T-helper 2 cell treated with Interferon-gamma antibody and Interleukin-4, amounts not matched to agents 5 μg/mL and 100 μg/mL, for 36 hours (primary cell): ENCODE measurements around the gene ZNF91.
"Not testable (repeated sequence)": the region's sequence is repeated elsewhere in the genome, so short reads cannot be mapped to it uniquely, and the experiment has no call there.

Experiments
- DNase-seq: peaks from one replicate; pipeline ENCODE4 v3.0.0; 2021; ENCODE audit warnings: low spot score
- H3K27ac Mint-ChIP-seq: one replicate; pipeline ENCODE4 v1.8.0; 2021; ENCODE audit warnings: mild to moderate bottlenecking, mixed read lengths
- H3K27me3 Mint-ChIP-seq: one replicate; pipeline ENCODE4 v1.8.0; 2021; ENCODE audit warnings: low read depth, mixed read lengths
- H3K36me3 Mint-ChIP-seq: one replicate; pipeline ENCODE4 v1.8.0; 2021; ENCODE audit warnings: low read depth, mixed read lengths
- H3K4me1 Mint-ChIP-seq: one replicate; pipeline ENCODE4 v1.8.0; 2021; ENCODE audit warnings: low read depth, mixed read lengths
- H3K4me3 Mint-ChIP-seq: one replicate; pipeline ENCODE4 v1.8.0; 2022; ENCODE audit warnings: mild to moderate bottlenecking, moderate library complexity, mixed read lengths
- H3K9me3 Mint-ChIP-seq: one replicate; pipeline ENCODE4 v1.8.0; 2021; ENCODE audit warnings: mixed read lengths

Gene ZNF91

DNA sequence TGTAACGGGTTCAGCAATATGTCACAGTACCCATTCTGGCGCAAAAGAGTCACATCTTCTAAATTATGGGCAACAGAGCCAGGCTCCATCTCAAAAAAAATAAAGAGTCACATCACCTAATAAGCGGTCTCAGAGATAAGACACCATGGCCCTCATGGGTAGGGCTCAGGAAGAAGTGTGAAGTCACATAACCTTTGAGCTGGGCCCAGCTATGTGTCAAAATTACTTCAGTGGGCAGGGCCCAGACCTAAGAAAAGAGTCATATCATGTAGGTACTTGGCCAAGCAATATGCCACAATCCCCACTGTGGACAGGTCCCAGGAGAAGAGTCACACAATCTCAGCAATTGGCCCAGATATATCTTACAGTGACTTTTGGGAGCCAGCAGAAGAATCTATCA lies 11.4 kb upstream of the ZNF91 start:
- H3K36me3 Mint-ChIP-seq = peaks cover 1% of the 10 kb centered on the region
- no peak for DNase-seq
- no peaks in the 10 kb centered on the region for H3K27me3 Mint-ChIP-seq
- peaks cover 63% of the 10 kb centered on the region for H3K9me3 Mint-ChIP-seq
- no peak overlapping the region for H3K4me3 Mint-ChIP-seq
- H3K4me1 Mint-ChIP-seq = no peaks in the 10 kb centered on the region
- no peak overlapping the region for H3K27ac Mint-ChIP-seq

DNA sequence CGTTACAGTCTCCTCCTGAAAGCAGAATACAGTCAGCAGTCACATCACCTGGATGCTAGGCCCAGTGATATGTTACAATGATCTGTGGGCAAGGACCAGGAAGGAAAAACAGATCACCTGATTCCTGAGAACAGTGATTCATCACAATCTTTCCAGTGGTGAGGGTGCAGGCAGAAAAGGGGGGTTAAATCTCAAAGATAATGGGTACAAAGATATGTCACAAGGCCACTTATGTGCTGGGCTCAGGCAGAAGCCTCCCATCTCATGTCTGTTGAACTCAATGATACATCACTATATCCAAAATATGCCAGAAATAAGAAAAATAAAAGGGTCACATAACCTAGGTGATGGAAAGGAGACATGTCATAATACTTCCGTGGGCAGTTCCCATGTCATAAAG lies 10.8 kb upstream of the ZNF91 start:
- no peak for DNase-seq
- H3K4me3 Mint-ChIP-seq = no peak overlapping the region
- peaks cover 64% of the 10 kb centered on the region for H3K9me3 Mint-ChIP-seq
- H3K36me3 Mint-ChIP-seq = peaks cover 1% of the 10 kb centered on the region
- H3K27ac Mint-ChIP-seq = no peak overlapping the region
- no peaks in the 10 kb centered on the region for H3K27me3 Mint-ChIP-seq
- no peaks in the 10 kb centered on the region for H3K4me1 Mint-ChIP-seq

DNA sequence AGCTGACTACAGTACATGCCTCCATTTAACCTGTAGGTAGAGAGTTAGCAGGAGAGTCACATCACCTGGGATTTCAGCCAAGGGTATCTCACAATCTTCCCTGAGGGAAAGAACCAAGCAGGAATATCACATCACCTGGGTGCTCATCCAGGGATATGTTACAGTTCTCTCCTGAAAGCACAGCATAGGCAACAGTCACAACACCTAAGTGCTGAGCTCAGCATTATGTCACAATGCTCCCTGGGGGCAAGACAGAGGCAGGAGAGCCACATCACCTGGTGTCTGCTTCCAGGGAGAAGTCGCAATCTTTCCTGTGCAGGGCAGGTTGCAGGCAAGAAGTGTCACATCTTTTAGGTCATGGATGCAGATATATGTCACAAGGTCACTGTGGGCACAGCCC lies 9.4 kb upstream of the ZNF91 start:
- Mint-ChIP-seq H3K36me3 (peaks cover 1% of the 10 kb centered on the region), H3K4me3 (no peak overlapping the region), H3K9me3 (peaks cover 70% of the 10 kb centered on the region), H3K4me1 (no peaks in the 10 kb centered on the region), H3K27ac (no peak overlapping the region), H3K27me3 (no peaks in the 10 kb centered on the region)
- DNase-seq = no peak

DNA sequence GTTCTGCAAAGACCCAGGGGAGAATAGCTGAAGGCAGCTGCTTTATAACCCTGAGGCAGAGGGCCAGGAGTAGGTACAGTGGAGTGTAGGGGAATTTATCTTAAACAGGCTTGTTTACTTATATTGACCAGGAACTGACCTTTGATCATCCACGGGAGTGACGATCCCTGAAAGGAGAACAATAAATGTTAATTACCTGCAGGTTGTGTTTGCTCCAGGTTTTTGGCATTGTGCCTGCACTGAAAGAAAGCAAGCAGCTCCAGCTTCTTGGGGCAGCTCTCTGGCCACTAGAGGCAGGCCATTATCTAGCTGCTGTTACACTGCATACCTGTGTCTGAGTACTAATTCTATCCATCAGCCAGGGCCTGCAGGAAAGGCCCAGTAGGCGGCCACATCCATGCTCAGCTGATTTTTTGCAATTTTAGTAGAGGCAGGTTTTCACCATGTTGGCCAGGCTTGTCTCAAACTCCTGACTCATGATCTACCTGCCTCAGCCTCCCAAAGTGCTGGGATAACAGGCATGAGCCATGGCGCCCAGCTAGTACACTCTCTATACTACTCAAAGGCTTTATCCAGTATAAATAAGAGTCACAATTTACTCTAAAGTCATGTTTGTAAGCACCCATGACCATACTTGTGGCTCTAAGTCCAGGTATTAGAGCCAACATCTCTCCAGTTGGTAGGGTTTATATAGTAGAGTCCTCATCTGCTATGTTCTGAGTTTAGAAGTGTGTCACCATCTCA lies 8.5 kb upstream of the ZNF91 start:
- Mint-ChIP-seq H3K36me3 (peaks cover 1% of the 10 kb centered on the region), H3K27me3 (no peaks in the 10 kb centered on the region), H3K4me3 (no peak overlapping the region), H3K27ac (no peak overlapping the region), H3K4me1 (no peaks in the 10 kb centered on the region), H3K9me3 (peaks cover 73% of the 10 kb centered on the region)
- no peak for DNase-seq

DNA sequence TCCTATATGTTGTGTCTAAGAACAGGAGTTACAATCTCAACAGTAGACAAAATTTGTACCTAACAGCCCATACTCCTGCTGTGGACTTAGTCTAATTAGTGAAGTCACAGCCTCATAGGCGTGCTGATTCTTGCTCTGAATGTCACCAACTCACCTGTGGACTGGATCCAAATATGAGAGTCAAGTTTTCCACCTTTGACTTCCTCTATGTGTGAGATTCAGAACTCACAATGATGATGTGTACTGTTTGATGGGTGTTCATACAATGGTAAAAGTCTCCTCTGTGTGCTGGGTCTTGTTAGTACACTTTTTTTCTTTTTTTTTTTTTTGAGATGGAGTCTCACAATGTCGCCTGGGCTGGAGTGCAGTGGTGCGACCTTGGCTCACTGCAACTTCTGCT lies 7.8 kb upstream of the ZNF91 start:
- Mint-ChIP-seq H3K4me3 (no peak overlapping the region), H3K27me3 (no peaks in the 10 kb centered on the region), H3K4me1 (no peaks in the 10 kb centered on the region), H3K27ac (no peak overlapping the region), H3K36me3 (no peaks in the 10 kb centered on the region), H3K9me3 (peaks cover 72% of the 10 kb centered on the region)
- no peak for DNase-seq

DNA sequence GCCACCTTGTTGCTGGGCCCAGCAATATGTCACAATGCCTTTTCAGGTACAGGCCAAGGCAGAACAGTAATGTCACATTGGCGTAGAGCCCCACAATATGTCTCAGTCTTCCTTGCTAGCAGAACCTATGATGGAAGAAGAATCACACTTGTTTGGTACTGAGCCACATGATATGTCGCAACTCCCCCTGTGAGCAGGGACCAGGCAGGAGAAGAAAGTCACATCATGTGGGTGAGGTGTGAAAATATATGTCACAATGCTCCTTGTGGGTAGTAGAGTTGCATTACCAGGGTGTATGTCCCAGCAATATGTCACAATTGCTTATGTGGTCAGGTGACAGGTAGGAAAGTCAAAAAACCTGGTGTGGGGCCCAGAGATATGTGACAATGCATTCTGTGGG lies 7.1 kb upstream of the ZNF91 start:
- no peak for DNase-seq
- Mint-ChIP-seq H3K9me3 (peaks cover 67% of the 10 kb centered on the region), H3K27ac (no peak overlapping the region), H3K36me3 (no peaks in the 10 kb centered on the region), H3K4me3 (no peak overlapping the region), H3K27me3 (no peaks in the 10 kb centered on the region), H3K4me1 (no peaks in the 10 kb centered on the region)

DNA sequence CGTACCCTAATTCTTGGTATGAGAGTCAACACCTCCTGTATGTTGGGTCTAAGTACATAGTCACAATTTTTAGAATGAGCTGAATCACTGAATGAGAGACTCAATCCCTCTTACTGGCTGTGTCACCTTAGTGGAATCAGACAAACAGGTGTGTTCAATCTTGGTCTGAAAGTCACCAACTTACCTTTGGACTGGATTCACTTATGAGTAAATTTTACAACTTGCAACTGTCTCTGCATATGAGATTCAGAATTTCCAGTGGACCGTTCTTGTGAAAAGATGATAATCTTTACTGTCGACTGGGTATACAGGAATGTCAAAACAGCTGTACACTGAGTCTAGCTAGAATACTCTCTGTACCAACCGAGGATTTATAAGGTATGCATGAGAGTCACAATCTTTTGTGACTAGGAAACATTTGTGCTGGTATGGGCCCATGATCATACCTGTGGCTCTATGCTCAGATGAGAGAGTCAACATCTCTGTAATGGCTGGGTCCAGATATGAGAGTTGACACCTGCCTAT lies 5.9 kb upstream of the ZNF91 start:
- Mint-ChIP-seq H3K27ac (no peak overlapping the region), H3K36me3 (no peaks in the 10 kb centered on the region), H3K27me3 (no peaks in the 10 kb centered on the region), H3K4me1 (no peaks in the 10 kb centered on the region), H3K4me3 (no peak overlapping the region), H3K9me3 (peaks cover 64% of the 10 kb centered on the region)
- no peak for DNase-seq

DNA sequence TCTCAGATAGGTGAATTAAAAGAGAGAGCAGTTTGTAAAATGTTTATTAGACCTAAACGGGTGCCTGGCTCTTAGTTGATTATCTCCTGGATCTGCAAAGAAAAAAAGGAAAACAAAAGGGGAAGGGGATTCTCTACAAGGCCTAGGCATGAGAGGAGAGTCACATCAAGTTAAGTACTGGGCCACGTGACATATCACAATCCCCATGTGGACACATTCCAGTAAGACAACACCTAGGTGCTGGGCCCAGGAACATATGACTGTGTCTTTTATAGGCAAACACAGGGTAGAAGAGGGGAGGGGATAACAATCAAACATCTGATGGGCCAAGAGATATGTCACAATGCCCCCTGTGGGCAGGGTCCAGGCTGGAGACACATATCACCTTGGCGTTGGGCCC lies 4.2 kb upstream of the ZNF91 start:
- Mint-ChIP-seq H3K4me3 (no peak overlapping the region), H3K27ac (no peak overlapping the region), H3K36me3 (peaks cover 5% of the 10 kb centered on the region), H3K27me3 (no peaks in the 10 kb centered on the region), H3K4me1 (no peaks in the 10 kb centered on the region), H3K9me3 (peaks cover 52% of the 10 kb centered on the region)
- DNase-seq = no peak

DNA sequence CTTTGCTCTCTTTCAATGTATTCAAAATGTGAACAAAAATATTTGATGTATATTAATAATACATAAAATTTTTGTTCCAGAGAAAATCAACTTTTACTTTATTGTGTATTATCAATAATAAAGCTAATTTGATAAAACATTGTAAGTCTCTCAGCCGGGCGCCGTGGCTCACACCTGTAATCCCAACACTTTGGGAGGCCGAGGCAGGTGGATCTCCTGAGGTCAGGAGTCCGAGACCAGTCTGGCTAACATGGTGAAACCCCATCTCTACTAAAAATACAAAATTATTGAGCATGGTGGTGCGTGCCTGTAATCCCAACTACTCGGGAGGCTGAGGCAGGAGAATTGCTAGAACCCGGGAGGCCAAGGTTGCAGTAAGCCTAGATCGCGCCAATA lies 449 bp upstream of the ZNF91 start:
- Mint-ChIP-seq H3K9me3 (peaks cover 35% of the 10 kb centered on the region), H3K36me3 (peaks cover 37% of the 10 kb centered on the region), H3K4me3 (peak overlapping the region; percentile 48), H3K27ac (peak overlapping the region; percentile 97)
- not testable (repeated sequence) for H3K4me1 Mint-ChIP-seq, DNase-seq, H3K27me3 Mint-ChIP-seq

DNA sequence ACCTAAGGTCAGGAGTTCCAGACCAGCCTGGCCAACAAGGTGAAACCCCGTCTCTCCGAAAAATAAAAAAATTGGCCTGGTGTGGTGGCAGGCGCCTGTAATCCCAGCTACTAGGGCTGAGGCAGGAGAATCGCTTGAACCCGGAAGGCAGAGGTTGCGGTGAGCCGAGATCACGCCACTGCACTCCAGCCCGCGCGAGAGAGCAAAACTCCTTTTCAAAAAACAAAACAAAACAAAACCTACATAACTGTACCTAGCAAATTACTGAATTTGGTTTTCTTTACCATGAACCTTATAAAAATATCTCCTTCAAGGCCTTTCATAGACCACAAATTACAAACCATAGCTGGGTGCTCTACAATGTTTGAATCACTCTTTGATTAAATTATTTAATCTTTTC lies 760 bp downstream of the ZNF91 start:
- peaks cover 48% of the 10 kb centered on the region for H3K36me3 Mint-ChIP-seq

DNA sequence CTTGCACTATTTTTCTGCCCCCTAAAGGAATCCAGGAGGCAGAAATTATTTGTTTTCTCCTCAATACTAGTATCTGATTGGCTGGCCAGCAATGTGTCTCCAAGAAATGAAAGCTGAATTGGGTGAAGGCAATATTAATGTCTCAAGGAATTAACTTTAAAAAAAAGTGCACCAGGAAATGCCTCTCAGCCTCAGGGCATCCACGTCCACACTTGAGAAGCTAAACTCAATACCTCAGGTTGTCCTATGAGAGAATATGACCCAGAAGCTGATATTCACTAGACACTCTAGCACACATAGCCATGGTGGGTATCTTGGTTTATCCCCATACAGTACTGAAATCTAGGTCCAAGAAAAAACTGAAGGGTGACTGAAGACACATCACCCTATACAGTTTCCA lies 2.1 kb downstream of the ZNF91 start:
- Mint-ChIP-seq H3K27me3 (no peaks in the 10 kb centered on the region), H3K9me3 (peaks cover 40% of the 10 kb centered on the region), H3K4me1 (peaks cover 3% of the 10 kb centered on the region), H3K36me3 (peaks cover 62% of the 10 kb centered on the region), H3K4me3 (peak overlapping the region; percentile 97), H3K27ac (no peak overlapping the region)
- DNase-seq = no peak

More for the DNA sequence above, 760 bp downstream of the ZNF91 start:
- Mint-ChIP-seq H3K4me3 (peak overlapping the region; percentile 97), H3K27me3 (no peaks in the 10 kb centered on the region), H3K9me3 (peaks cover 37% of the 10 kb centered on the region), H3K4me1 (peaks cover 3% of the 10 kb centered on the region), H3K27ac (peak overlapping the region; percentile 97)
- DNase-seq = peak; percentile 10

DNA sequence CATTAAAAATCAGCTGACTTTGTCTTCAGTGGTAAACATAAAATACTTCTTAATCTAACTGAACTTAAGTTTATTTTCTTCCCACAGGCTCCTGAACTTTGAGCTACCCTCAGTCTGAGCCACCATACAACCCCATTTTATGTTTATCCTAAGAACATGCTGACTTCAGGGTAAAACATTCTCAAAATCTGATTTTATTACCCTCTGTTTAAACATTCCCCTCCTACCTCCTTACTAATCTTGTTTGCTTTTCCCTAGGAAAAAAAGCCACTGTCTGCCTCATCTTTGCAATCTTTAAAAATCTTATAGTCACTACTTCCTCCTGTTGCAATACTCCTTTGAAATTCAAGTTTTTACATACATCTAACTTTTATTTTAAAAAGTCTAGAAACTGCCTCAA lies 4.0 kb downstream of the ZNF91 start:
- H3K36me3 Mint-ChIP-seq = peaks cover 77% of the 10 kb centered on the region
- peaks cover 3% of the 10 kb centered on the region for H3K4me1 Mint-ChIP-seq
- H3K9me3 Mint-ChIP-seq = peaks cover 42% of the 10 kb centered on the region

DNA sequence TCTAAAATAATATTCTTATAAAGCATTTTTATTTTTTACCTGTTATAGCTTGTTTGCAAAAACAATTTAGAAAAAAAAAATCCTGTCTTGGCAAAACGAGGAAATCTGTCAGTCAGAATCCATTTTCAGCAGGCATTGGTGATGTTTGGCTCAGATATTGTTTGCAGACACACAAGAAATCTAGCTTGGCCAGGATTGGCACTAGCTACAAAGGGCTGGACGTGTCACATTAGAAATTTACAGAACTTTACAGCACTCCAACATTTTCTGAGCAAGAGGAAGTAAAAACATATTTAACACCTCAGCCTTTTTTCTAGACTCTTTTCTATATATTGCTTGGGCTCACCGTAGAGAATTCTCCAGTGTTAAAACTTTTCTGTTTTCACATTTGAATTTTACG lies 9.9 kb downstream of the ZNF91 start:
- peaks cover 62% of the 10 kb centered on the region for H3K9me3 Mint-ChIP-seq
- H3K36me3 Mint-ChIP-seq = peaks cover 80% of the 10 kb centered on the region

More for the DNA sequence above, 4.0 kb downstream of the ZNF91 start:
- H3K27ac Mint-ChIP-seq = no peak overlapping the region
- H3K27me3 Mint-ChIP-seq = no peaks in the 10 kb centered on the region
- DNase-seq = no peak
- no peak overlapping the region for H3K4me3 Mint-ChIP-seq

DNA sequence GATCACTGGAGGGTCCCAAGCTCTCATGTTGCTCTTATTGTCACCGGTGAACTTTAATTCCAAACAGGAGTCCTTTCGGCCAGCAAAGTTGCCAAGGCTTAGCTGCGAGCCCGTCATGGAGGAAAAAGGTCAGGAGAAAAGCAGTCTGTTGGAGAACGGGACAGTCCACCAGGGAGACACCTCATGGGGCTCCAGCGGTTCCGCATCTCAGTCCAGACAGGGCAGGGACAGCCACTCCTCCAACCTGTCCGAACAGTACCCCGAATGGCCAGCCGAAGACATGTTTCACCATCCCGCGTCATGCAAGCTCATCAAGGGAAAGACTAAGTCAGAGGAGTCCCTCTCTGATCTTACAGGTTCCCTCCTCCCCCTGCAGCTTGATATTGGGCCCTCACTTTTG lies 10.4 kb downstream of the ZNF91 start:
- DNase-seq = no peak
- Mint-ChIP-seq H3K4me1 (no peaks in the 10 kb centered on the region), H3K36me3 (peaks cover 80% of the 10 kb centered on the region), H3K9me3 (peaks cover 61% of the 10 kb centered on the region), H3K27ac (no peak overlapping the region), H3K27me3 (no peaks in the 10 kb centered on the region), H3K4me3 (no peak overlapping the region)

More for the DNA sequence above, 9.9 kb downstream of the ZNF91 start:
- DNase-seq = no peak
- Mint-ChIP-seq H3K4me3 (no peak overlapping the region), H3K27me3 (no peaks in the 10 kb centered on the region), H3K4me1 (no peaks in the 10 kb centered on the region), H3K27ac (no peak overlapping the region)

DNA sequence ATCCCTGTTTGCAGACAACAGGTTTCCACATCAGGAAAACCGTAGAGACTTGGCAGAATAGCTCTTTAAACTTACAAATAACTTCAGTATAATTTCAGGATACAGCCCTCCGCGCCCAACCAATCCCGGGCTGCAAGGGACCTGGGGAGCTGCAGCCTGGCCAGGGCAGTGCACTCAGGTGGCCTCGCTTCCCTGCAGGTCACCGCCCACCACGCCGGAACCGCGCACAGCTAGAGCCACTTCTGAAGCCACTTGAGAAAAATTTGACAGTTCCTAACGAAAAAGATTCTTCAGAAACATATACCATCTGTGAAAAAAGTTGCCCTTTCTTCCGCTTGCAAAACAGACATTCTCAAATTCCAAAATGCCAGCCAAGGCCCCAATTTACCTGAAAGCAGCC lies 11.1 kb downstream of the ZNF91 start:
- Mint-ChIP-seq H3K27ac (no peak overlapping the region), H3K36me3 (peaks cover 80% of the 10 kb centered on the region), H3K27me3 (no peaks in the 10 kb centered on the region), H3K9me3 (peaks cover 61% of the 10 kb centered on the region), H3K4me3 (no peak overlapping the region), H3K4me1 (no peaks in the 10 kb centered on the region)
- DNase-seq = no peak
